ENCODE results near the gene LRIT2.
A peak's percentile ranks its signal among the peaks of the same experiment; 100 is the strongest.

LRIT2 gene

GRCh38 chr10:84205049-84205852, 20.1 kb downstream of the LRIT2 start:
- peak; percentile 66 for DNase-seq

GRCh38 chr10:84204610-84205009, 20.7 kb downstream of the LRIT2 start:
- no peak for DNase-seq

GRCh38 chr10:84204122-84204521, 21.2 kb downstream of the LRIT2 start:
- DNase-seq, result no peak

GRCh38 chr10:84202349-84202748, 23.0 kb downstream of the LRIT2 start:
- no peak for DNase-seq

GRCh38 chr10:84201682-84202081, 23.7 kb downstream of the LRIT2 start:
- DNase-seq, result no peak

GRCh38 chr10:84201244-84201606, 24.1 kb downstream of the LRIT2 start:
- no peak for DNase-seq

GRCh38 chr10:84200537-84201243, 24.7 kb downstream of the LRIT2 start:
- DNase-seq, result no peak

- no peak for DNase-seq
Measured at GRCh38 chr10:84198206-84198915, 27.0 kb downstream of the LRIT2 start.

GRCh38 chr10:84197643-84198042, 27.7 kb downstream of the LRIT2 start:
- DNase-seq, result no peak

- no peak for DNase-seq
Measured at GRCh38 chr10:84196941-84197340, 28.4 kb downstream of the LRIT2 start.

GRCh38 chr10:84196083-84196482, 29.3 kb downstream of the LRIT2 start:
- no peak for DNase-seq

GRCh38 chr10:84195044-84195830, 30.1 kb downstream of the LRIT2 start:
- no peak for DNase-seq

GRCh38 chr10:84194424-84195043, 30.8 kb downstream of the LRIT2 start, which contains the start of gene CDHR1:
CDHR1 (plus strand) TSS chr10:84194537; CDS start chr10:84194761, 224 bp downstream.
- DNase-seq, result peak; percentile 62

GRCh38 chr10:84193846-84194423, 31.4 kb downstream of the LRIT2 start:
- DNase-seq, result no peak

GRCh38 chr10:84193327-84193726, 32.0 kb downstream of the LRIT2 start:
- DNase-seq, result no peak

- DNase-seq, result peak; percentile 31
Measured at GRCh38 chr10:84191106-84191505, 34.2 kb downstream of the LRIT2 start.

GRCh38 chr10:84190621-84191020, 34.7 kb downstream of the LRIT2 start:
- DNase-seq, result no peak

GRCh38 chr10:84188815-84189214, 36.5 kb downstream of the LRIT2 start:
- DNase-seq, result no peak

- DNase-seq, result no peak
Measured at GRCh38 chr10:84185526-84186175, 39.7 kb downstream of the LRIT2 start.

- DNase-seq, result no peak
Measured at GRCh38 chr10:84184517-84184916, 40.8 kb downstream of the LRIT2 start.

GRCh38 chr10:84181631-84182030, 43.7 kb downstream of the LRIT2 start:
- DNase-seq, result no peak

All from CD4-positive, alpha-beta T cell treated with Interleukin-21 for 1 hour (primary cell).